Measurements from ENCODE around the gene CBFB. TPM values are rescaled to one million over a fixed set of nuclear protein-coding genes. Genes with fewer than 3 reads are reported as not detected.

CBFB gene
- total and polyA plus RNA-seq, 2 of the 13 experiments (the other 11 are each of a cell fraction or from before 2014, with no cell fraction given) = 22.1 to 70.8 TPM

DNA sequence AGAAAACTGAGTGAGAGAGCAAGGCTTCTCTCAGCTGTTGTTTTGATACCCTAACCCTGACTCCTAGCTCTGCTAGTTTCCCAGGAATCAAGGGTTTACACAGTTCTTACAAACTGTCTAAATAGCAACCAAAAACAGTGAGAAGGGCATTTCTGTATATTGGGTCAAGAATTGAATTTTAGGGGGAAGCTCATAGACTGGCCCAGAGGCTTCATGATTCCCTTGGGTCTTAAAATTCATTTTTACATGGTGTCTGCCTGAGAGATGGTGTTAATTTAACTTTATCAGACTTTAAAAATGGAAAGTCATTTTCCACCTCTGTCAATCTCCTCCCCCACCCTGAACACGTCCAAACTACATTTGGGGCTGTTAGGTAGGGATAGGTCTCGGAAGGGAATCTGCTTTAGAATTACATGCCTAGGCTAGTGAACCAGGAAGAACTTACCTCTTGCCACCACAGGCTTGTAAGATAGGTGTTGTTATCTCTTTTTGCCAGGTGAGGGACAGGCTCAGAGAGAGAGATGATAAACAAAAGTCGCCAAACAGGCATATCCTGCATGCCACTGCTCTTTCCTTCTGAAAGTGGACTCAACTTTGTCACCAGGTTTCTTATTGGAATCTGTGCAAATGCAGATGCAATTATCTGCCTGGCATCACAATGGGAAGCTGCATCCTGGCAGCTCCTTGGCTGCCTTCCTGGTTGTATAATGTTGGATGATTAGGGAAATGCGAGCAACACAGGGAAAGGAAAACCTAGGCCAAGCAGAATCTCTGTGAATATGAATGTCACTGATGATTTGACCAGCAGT is 83.8 kb downstream of the CBFB start (continued):
- TF ChIP-seq, protein P1, sequence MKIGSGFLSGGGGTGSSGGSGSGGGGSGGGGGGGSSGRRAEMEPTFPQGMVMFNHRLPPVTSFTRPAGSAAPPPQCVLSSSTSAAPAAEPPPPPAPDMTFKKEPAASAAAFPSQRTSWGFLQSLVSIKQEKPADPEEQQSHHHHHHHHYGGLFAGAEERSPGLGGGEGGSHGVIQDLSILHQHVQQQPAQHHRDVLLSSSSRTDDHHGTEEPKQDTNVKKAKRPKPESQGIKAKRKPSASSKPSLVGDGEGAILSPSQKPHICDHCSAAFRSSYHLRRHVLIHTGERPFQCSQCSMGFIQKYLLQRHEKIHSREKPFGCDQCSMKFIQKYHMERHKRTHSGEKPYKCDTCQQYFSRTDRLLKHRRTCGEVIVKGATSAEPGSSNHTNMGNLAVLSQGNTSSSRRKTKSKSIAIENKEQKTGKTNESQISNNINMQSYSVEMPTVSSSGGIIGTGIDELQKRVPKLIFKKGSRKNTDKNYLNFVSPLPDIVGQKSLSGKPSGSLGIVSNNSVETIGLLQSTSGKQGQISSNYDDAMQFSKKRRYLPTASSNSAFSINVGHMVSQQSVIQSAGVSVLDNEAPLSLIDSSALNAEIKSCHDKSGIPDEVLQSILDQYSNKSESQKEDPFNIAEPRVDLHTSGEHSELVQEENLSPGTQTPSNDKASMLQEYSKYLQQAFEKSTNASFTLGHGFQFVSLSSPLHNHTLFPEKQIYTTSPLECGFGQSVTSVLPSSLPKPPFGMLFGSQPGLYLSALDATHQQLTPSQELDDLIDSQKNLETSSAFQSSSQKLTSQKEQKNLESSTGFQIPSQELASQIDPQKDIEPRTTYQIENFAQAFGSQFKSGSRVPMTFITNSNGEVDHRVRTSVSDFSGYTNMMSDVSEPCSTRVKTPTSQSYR (CRISPR knock-in tag; IDR thresholded peaks at IDR 0.05; ENCODE audit: borderline replicate concordance) = no peak
- no peak for TF ChIP-seq ZNF709 (CRISPR knock-in tag; IDR thresholded peaks at IDR 0.05)
- no peak for TF ChIP-seq NR2F6 (IDR thresholded peaks at IDR 0.05)
- peak; percentile 26; the same call in 1 of the 2 replicates for TF ChIP-seq NR2F6 (CRISPR knock-in tag; IDR thresholded peaks at IDR 0.05)
- 0 out of 2 replicates have a peak, but pooled peaks have one; percentile 38 for TF ChIP-seq HDAC1 (CRISPR knock-in tag; IDR thresholded peaks at IDR 0.05)
- TF ChIP-seq FOXA3 (CRISPR knock-in tag; IDR thresholded peaks at IDR 0.05) = 0 out of 2 replicates have a peak, but pooled peaks have one; percentile 38
- TF ChIP-seq SOX13 (IDR thresholded peaks at IDR 0.05) = no peak
- TF ChIP-seq SOX13 (CRISPR knock-in tag; conservative IDR thresholded peaks at IDR 0.05 in 1 of 2, IDR thresholded peaks at IDR 0.05 in 1 of 2) = 0 out of 4 replicates have a peak, but pooled peaks of 1 of the 2 experiments have one; percentile 21
- peak; percentile 72 for TF ChIP-seq TEAD3 (CRISPR knock-in tag; optimal IDR thresholded peaks at IDR 0.05; ENCODE audit: borderline replicate concordance)
- TF ChIP-seq NCOA5 (CRISPR knock-in tag; IDR thresholded peaks at IDR 0.05) = no peak
- TF ChIP-seq RXRB (CRISPR knock-in tag; IDR thresholded peaks at IDR 0.05; ENCODE audit: borderline replicate concordance) = 0 out of 2 replicates have a peak, but pooled peaks have one; percentile 6
- no peak for TF ChIP-seq CEBPB (IDR thresholded peaks at IDR 0.05; ENCODE audit: borderline replicate concordance, low read depth, low read length)
- peak; percentile 7; the same call in 1 of the 2 replicates for TF ChIP-seq FOSL2 (CRISPR knock-in tag; IDR thresholded peaks at IDR 0.05)
- TF ChIP-seq ZNF761 (CRISPR knock-in tag; conservative IDR thresholded peaks at IDR 0.05) = no peak
- peak; percentile 16; the same call in 1 of the 2 replicates for TF ChIP-seq TARDBP (CRISPR knock-in tag; IDR thresholded peaks at IDR 0.05)
- TF ChIP-seq TBX2 (CRISPR knock-in tag; IDR thresholded peaks at IDR 0.05; ENCODE audit: borderline replicate concordance) = peak; percentile 48
- TF ChIP-seq AHR (CRISPR knock-in tag; IDR thresholded peaks at IDR 0.05) = no peak
- TF ChIP-seq ZNF782 (CRISPR knock-in tag; IDR thresholded peaks at IDR 0.05; ENCODE audit: borderline replicate concordance) = no peak
- TF ChIP-seq, protein P2, sequence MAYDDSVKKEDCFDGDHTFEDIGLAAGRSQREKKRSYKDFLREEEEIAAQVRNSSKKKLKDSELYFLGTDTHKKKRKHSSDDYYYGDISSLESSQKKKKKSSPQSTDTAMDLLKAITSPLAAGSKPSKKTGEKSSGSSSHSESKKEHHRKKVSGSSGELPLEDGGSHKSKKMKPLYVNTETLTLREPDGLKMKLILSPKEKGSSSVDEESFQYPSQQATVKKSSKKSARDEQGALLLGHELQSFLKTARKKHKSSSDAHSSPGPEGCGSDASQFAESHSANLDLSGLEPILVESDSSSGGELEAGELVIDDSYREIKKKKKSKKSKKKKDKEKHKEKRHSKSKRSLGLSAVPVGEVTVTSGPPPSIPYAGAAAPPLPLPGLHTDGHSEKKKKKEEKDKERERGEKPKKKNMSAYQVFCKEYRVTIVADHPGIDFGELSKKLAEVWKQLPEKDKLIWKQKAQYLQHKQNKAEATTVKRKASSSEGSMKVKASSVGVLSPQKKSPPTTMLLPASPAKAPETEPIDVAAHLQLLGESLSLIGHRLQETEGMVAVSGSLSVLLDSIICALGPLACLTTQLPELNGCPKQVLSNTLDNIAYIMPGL (CRISPR knock-in tag; IDR thresholded peaks at IDR 0.05; ENCODE audit: borderline replicate concordance in 1 of 2, low read depth in 1 of 2) = 0 out of 4 replicates have a peak, but pooled peaks have one; percentile 3 to 5
- no peak for TF ChIP-seq HOXA3 (CRISPR knock-in tag; IDR thresholded peaks at IDR 0.05)
- TF ChIP-seq DPF2 (CRISPR knock-in tag; IDR thresholded peaks at IDR 0.05; ENCODE audit: borderline replicate concordance, low read depth) = 0 out of 2 replicates have a peak, but pooled peaks have one; percentile 15
- 0 out of 2 replicates have a peak, but pooled peaks have one; percentile 15 for TF ChIP-seq ZMAT3 (CRISPR knock-in tag; conservative IDR thresholded peaks at IDR 0.05)
- TF ChIP-seq POLR2G (IDR thresholded peaks at IDR 0.05; ENCODE audit: low read depth, low read length) = 0 out of 2 replicates have a peak, but pooled peaks have one; percentile 35
- TF ChIP-seq ZBTB21 (CRISPR knock-in tag; IDR thresholded peaks at IDR 0.05) = no peak
- no peak for TF ChIP-seq ZNF746 (CRISPR knock-in tag; IDR thresholded peaks at IDR 0.05)
